Measurements from ENCODE around the gene VSTM2L.
A peak's percentile ranks its signal among the peaks of the same experiment; 100 is the strongest.

The VSTM2L gene

GRCh38 chr20:37903317-37904007 is 535 bp downstream of the VSTM2L start:
- peak; percentile 58 for TF ChIP-seq CTCF (IDR thresholded peaks at IDR 0.05; ENCODE audit: borderline replicate concordance, insufficient read depth, low read depth, low read length)
- H3K4me3 ChIP-seq (ENCODE audit: low read depth, low read length), result peak overlapping the region; percentile 54

GRCh38 chr20:37904008-37904642 is 1.2 kb downstream of the VSTM2L start:
- TF ChIP-seq CTCF (IDR thresholded peaks at IDR 0.05; ENCODE audit: borderline replicate concordance, insufficient read depth, low read depth, low read length), result no peak
- no peak overlapping the region for H3K4me3 ChIP-seq (ENCODE audit: low read depth, low read length)

- no peak for TF ChIP-seq CTCF (IDR thresholded peaks at IDR 0.05; ENCODE audit: borderline replicate concordance, insufficient read depth, low read depth, low read length)
- no peak overlapping the region for H3K4me3 ChIP-seq (ENCODE audit: low read depth, low read length)
Observed at GRCh38 chr20:37904845-37905373, 2.0 kb downstream of the VSTM2L start.

- TF ChIP-seq CTCF (IDR thresholded peaks at IDR 0.05; ENCODE audit: borderline replicate concordance, insufficient read depth, low read depth, low read length), result no peak
- no peak overlapping the region for H3K4me3 ChIP-seq (ENCODE audit: low read depth, low read length)
Observed at GRCh38 chr20:37905671-37906613, 3.0 kb downstream of the VSTM2L start.

GRCh38 chr20:37907330-37907676 is 4.4 kb downstream of the VSTM2L start:
- no peak for TF ChIP-seq CTCF (IDR thresholded peaks at IDR 0.05; ENCODE audit: borderline replicate concordance, insufficient read depth, low read depth, low read length)
- no peak overlapping the region for H3K4me3 ChIP-seq (ENCODE audit: low read depth, low read length)

- H3K4me3 ChIP-seq (ENCODE audit: low read depth, low read length), result no peak overlapping the region
- TF ChIP-seq CTCF (IDR thresholded peaks at IDR 0.05; ENCODE audit: borderline replicate concordance, insufficient read depth, low read depth, low read length), result no peak
Observed at GRCh38 chr20:37907677-37908401, 4.9 kb downstream of the VSTM2L start.
